ENCODE measurements around the gene IPO5.

DNA sequence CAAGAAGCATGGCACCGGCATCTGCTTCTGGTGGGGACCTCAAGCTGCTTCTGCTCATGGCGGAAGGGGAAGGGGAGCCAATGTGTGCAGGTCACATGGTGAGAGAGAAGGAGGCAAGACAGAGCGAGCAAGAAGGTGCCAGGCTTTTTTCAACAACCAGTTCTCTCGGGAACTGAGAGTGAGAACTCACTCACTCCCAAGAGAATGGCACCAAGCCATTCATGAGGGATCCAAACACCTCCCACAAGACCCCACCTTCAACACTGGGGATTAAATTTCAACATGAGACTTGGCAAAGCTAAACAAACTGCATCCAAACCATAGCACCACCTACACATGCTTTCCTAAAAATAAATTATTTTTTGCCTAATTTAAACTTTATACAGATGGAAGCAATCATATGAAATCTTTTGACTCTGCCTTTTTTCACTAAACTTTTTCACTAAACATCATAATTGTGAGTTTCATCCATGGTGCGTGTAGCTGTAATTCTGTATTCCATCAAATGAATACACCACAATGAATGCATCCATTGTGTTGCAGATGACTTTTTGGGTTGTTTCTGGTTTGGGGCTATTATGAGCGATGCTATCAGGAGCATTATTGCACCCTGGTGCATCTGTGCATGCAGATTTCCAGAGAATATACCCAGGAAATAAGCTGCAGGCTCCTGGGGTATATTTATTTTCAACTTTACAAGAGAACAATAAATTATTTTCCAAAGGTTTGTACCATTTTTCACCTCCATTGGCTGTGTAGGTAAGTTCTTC, 14.6 kb upstream of the IPO5 start:
- TF ChIP-seq CTCF (IDR thresholded peaks at IDR 0.05; ENCODE audit: low read depth, low read length), result no peak
- TF ChIP-seq POLR2A (IDR thresholded peaks at IDR 0.05; ENCODE audit: extremely low read depth, insufficient read length), result no peak

All from NB4 (cell line).